HEK293 (cell line): Measurements from ENCODE around the gene UROD.

Source experiments
- CTCF ChIA-PET: fragments of 350-600 bp; formaldehyde crosslinking; extraction: SDS; loops from one replicate; lab custom pipeline; 2021; ENCODE audit warnings: antibody characterized with exemption; lab: Yijun Ruan, JAX
- POLR2A ChIA-PET: fragments of 300-600 bp; formaldehyde crosslinking; extraction: SDS; loops from one replicate; lab custom pipeline; 2020; ENCODE audit warnings: antibody characterized with exemption, inconsistent platforms; lab: Yijun Ruan, JAX
- H3K27ac ChIP-seq: fragments of 200-500 bp; sonication (Bioruptor generic); 2 replicates; pipeline ENCODE4 v1.5.1; 2014; ENCODE audit warnings: low read depth, low read length, control low read depth, inconsistent platforms; ENCODE audit errors: extremely low read depth
- H3K36me3 ChIP-seq, 2 experiments: fragments of 200-500 bp in 1 of 2; sonication (Bioruptor generic) in 1 of 2; 1 replicate in 1 of 2; 2 replicates in 1 of 2; pipeline ENCODE4 v1.5.1; 2014 to 2017; ENCODE audit warnings: inconsistent platforms in 2 of 2, low read length in 2 of 2; ENCODE audit not compliant: control insufficient read depth in 2 of 2, insufficient read depth in 1 of 2
- H3K4me1 ChIP-seq: fragments of 200-500 bp; sonication (Bioruptor generic); 2 replicates; pipeline ENCODE4 v1.5.1; 2014; ENCODE audit warnings: mild to moderate bottlenecking, low read length, inconsistent platforms; ENCODE audit not compliant: control insufficient read depth, insufficient read depth
- H3K4me3 ChIP-seq: 2 replicates; pipeline ENCODE4 v1.5.1; 2011; ENCODE audit warnings: low read depth, mild to moderate bottlenecking, control low read depth, low read length, moderate library complexity
- H3K9me3 ChIP-seq: fragments of 200-500 bp; sonication (Bioruptor generic); 2 replicates; pipeline ENCODE4 v1.5.1; 2014; ENCODE audit warnings: low read depth, low read length, inconsistent platforms; ENCODE audit not compliant: control insufficient read depth, insufficient read depth
- KLF10 ChIP-seq: fragments of 450-650 bp; IDR thresholded peaks from 2 replicates; pipeline ENCODE4 v1.5.1; 2018; ENCODE audit warnings: missing biosample characterization, mild to moderate bottlenecking, missing genetic modification characterization
- KLF7 ChIP-seq: fragments of 450-650 bp; formaldehyde crosslinking; IDR thresholded peaks from 2 replicates; pipeline ENCODE4 v1.5.1; 2016; ENCODE audit warnings: missing biosample characterization, missing genetic modification characterization, borderline replicate concordance
- MEIS1 ChIP-seq: sonication (generic); formaldehyde crosslinking; IDR thresholded peaks from 2 replicates; pipeline ENCODE4 v1.8.1; 2022; ENCODE audit warnings: missing genetic modification reagents, mild to moderate bottlenecking, borderline replicate concordance
- MYNN ChIP-seq: fragments of 450-650 bp; formaldehyde crosslinking; IDR thresholded peaks from 2 replicates; pipeline ENCODE4 v1.5.1; 2016; ENCODE audit warnings: missing biosample characterization, missing genetic modification characterization, borderline replicate concordance
- OVOL3 ChIP-seq: fragments of 450-650 bp; formaldehyde crosslinking; IDR thresholded peaks from 2 replicates; pipeline ENCODE4 v1.5.1; 2016; ENCODE audit warnings: missing biosample characterization, missing genetic modification characterization
- TRIM28 ChIP-seq: IDR thresholded peaks from 2 replicates; pipeline ENCODE4 v1.6.1; 2011; ENCODE audit warnings: low read length, control low read depth, borderline replicate concordance
- ZBTB21 ChIP-seq: fragments of 450-650 bp; formaldehyde crosslinking; IDR thresholded peaks from 2 replicates; pipeline ENCODE4 v1.5.1; 2017; ENCODE audit warnings: missing biosample characterization, missing genetic modification characterization
- ZBTB48 ChIP-seq: fragments of 450-650 bp; formaldehyde crosslinking; IDR thresholded peaks from 2 replicates; pipeline ENCODE4 v1.5.1; 2016; ENCODE audit warnings: missing biosample characterization, missing genetic modification characterization
- ZBTB49 ChIP-seq: fragments of 450-650 bp; formaldehyde crosslinking; IDR thresholded peaks from 2 replicates; pipeline ENCODE4 v1.5.1; 2016; ENCODE audit warnings: missing biosample characterization, missing genetic modification characterization, low read depth
- ZNF10 ChIP-seq: fragments of 450-650 bp; formaldehyde crosslinking; IDR thresholded peaks from 2 replicates; pipeline ENCODE4 v1.5.1; 2017; ENCODE audit warnings: missing biosample characterization, missing genetic modification characterization
- ZNF155 ChIP-seq: fragments of 450-650 bp; formaldehyde crosslinking; IDR thresholded peaks from 2 replicates; pipeline ENCODE4 v1.5.1; 2016; ENCODE audit warnings: missing biosample characterization, missing genetic modification characterization
- ZNF214 ChIP-seq: fragments of 450-650 bp; formaldehyde crosslinking; IDR thresholded peaks from 2 replicates; pipeline ENCODE4 v1.5.1; 2017; ENCODE audit warnings: missing biosample characterization, mild to moderate bottlenecking, missing genetic modification characterization, borderline replicate concordance
- ZNF23 ChIP-seq: fragments of 450-650 bp; formaldehyde crosslinking; IDR thresholded peaks from 2 replicates; pipeline ENCODE4 v1.5.1; 2016; ENCODE audit warnings: missing biosample characterization, missing genetic modification characterization, borderline replicate concordance
- ZNF292 ChIP-seq: fragments of 450-650 bp; formaldehyde crosslinking; IDR thresholded peaks from 2 replicates; pipeline ENCODE4 v1.5.1; 2016; ENCODE audit warnings: low read depth, missing biosample characterization, missing genetic modification characterization, borderline replicate concordance
- ZNF324 ChIP-seq: fragments of 450-650 bp; formaldehyde crosslinking; IDR thresholded peaks from 2 replicates; pipeline ENCODE4 v1.5.1; 2016; ENCODE audit warnings: missing biosample characterization, missing genetic modification characterization
- ZNF350 ChIP-seq: fragments of 450-650 bp; formaldehyde crosslinking; IDR thresholded peaks from 2 replicates; pipeline ENCODE4 v1.5.0; 2017; ENCODE audit warnings: missing biosample characterization, mild to moderate bottlenecking, missing genetic modification characterization
- ZNF362 ChIP-seq: fragments of 450-650 bp; formaldehyde crosslinking; IDR thresholded peaks from 2 replicates; pipeline ENCODE4 v1.5.1; 2016; ENCODE audit warnings: missing biosample characterization, missing genetic modification characterization
- ZNF398 ChIP-seq: fragments of 450-650 bp; formaldehyde crosslinking; IDR thresholded peaks from 2 replicates; pipeline ENCODE4 v1.5.1; 2017; ENCODE audit warnings: missing biosample characterization, missing genetic modification characterization
- ZNF433 ChIP-seq: fragments of 450-650 bp; formaldehyde crosslinking; IDR thresholded peaks from 2 replicates; pipeline ENCODE4 v1.5.1; 2016; ENCODE audit warnings: missing biosample characterization, missing genetic modification characterization, low read depth
- ZNF473 ChIP-seq: fragments of 450-650 bp; formaldehyde crosslinking; IDR thresholded peaks from 2 replicates; pipeline ENCODE4 v1.5.1; 2017; ENCODE audit warnings: missing biosample characterization, missing genetic modification characterization
- ZNF555 ChIP-seq: fragments of 450-650 bp; formaldehyde crosslinking; conservative IDR thresholded peaks from 2 replicates; pipeline ENCODE4 v1.5.1; 2017; ENCODE audit warnings: missing biosample characterization, mild to moderate bottlenecking, missing genetic modification characterization, inconsistent platforms
- ZNF560 ChIP-seq: fragments of 450-650 bp; formaldehyde crosslinking; IDR thresholded peaks from 2 replicates; pipeline ENCODE4 v1.5.1; 2017; ENCODE audit warnings: missing biosample characterization, missing genetic modification characterization, borderline replicate concordance
- ZNF596 ChIP-seq: fragments of 450-650 bp; IDR thresholded peaks from 2 replicates; pipeline ENCODE4 v1.5.0; 2018; ENCODE audit warnings: missing biosample characterization, mild to moderate bottlenecking, missing genetic modification characterization, moderate library complexity
- ZNF658 ChIP-seq: fragments of 450-650 bp; formaldehyde crosslinking; IDR thresholded peaks from 2 replicates; pipeline ENCODE4; 2016; ENCODE audit warnings: missing biosample characterization, missing genetic modification characterization
- ZNF837 ChIP-seq: fragments of 450-650 bp; formaldehyde crosslinking; IDR thresholded peaks from 2 replicates; pipeline ENCODE4 v1.5.1; 2016; ENCODE audit warnings: missing biosample characterization, missing genetic modification characterization
- TF ChIP-seq, protein P1 (sequence below): fragments of 450-650 bp; formaldehyde crosslinking; IDR thresholded peaks from 2 replicates; pipeline ENCODE4 v1.5.1; 2017; ENCODE audit warnings: missing biosample characterization, missing genetic modification characterization
- TF ChIP-seq, protein P2 (sequence below): fragments of 450-650 bp; formaldehyde crosslinking; IDR thresholded peaks from 2 replicates; pipeline ENCODE4 v1.5.1; 2016; ENCODE audit warnings: missing biosample characterization, missing genetic modification characterization

Gene UROD

GRCh38 chr1:45008076-45008475, 4.0 kb upstream of the UROD start:
- POLR2A ChIA-PET: no interaction called here
- Histone ChIP-seq H3K4me1 (no peaks in the 10 kb centered on the region), H3K4me3 (no peak overlapping the region), H3K27ac (no peak overlapping the region), H3K36me3 (peaks cover 0 to 67% of the 10 kb centered on the region in 2 experiments; a peak in 1 of 3 replicates), H3K9me3 (no peaks in the 10 kb centered on the region)
- TF ChIP-seq ZNF473 (tag by site-specific recombination): no peak
- TF ChIP-seq ZNF350: no peak
- no peak for TF ChIP-seq MYNN (tag by site-specific recombination)
- TF ChIP-seq ZNF292 (tag by site-specific recombination): no peak
- no peak for TF ChIP-seq ZNF10 (tag by site-specific recombination)
- TF ChIP-seq ZNF837 (tag by site-specific recombination): no peak
- TF ChIP-seq KLF7 (tag by site-specific recombination): no peak
- no peak for TF ChIP-seq ZBTB49 (tag by site-specific recombination)
- TF ChIP-seq ZNF214 (tag by site-specific recombination): no peak
- no peak for TF ChIP-seq KLF10 (tag by site-specific recombination)
- TF ChIP-seq OVOL3: no peak
- no peak for TF ChIP-seq ZBTB48 (tag by site-specific recombination)
- no peak for TF ChIP-seq MEIS1
- TF ChIP-seq ZNF658 (tag by site-specific recombination): no peak
- no peak for TF ChIP-seq ZNF560 (tag by site-specific recombination)
- no peak for TF ChIP-seq ZNF324
- no peak for TF ChIP-seq ZNF155
- CTCF ChIA-PET: interaction anchor here (0.6 to 1.2 kb wide), 3 partner anchors 233 to 295 kb away, joined by 3 to 4 read pairs (median 3); no protein-coding TSS in a partner anchor

DNA sequence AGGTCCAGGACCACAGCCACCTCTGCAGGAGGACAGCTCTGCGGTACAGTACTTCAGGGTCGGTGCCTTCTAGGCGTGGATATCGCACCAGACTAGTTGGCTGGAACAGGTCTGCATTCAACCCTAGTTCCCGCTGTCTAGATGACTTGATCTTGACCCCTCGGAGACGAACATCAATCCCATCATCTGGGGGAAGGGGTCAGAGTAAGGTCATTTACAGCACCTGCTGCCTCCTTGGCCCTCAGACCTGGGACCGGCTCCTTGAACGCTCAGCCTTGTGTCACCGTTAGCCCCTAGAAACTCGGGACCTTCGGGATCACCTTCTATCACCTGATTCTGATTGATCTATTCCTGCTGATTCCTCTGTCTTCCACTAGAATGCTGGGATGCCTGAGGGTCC, 3.5 kb upstream of the UROD start:
- Histone ChIP-seq H3K9me3 (no peaks in the 10 kb centered on the region), H3K4me3 (no peak overlapping the region), H3K27ac (no peak overlapping the region), H3K36me3 (peaks cover 0 to 67% of the 10 kb centered on the region in 2 experiments; a peak in 1 of 3 replicates), H3K4me1 (no peaks in the 10 kb centered on the region)
- ChIA-PET POLR2A (interaction anchor here (1.0 kb wide), 1 partner anchor 287 kb away, joined by 3 read pairs; no protein-coding TSS in a partner anchor), CTCF (interaction anchor here (0.6 to 1.2 kb wide), 3 partner anchors 221 to 295 kb away, joined by 3 to 5 read pairs (median 4); no protein-coding TSS in a partner anchor)
- TF ChIP-seq ZNF23 (no peak), ZNF362 (tag by site-specific recombination) (no peak), ZBTB21 (tag by site-specific recombination) (no peak), ZNF10 (tag by site-specific recombination) (no peak), ZNF398 (no peak), ZNF433 (tag by site-specific recombination) (no peak), ZNF555 (tag by site-specific recombination) (no peak), TRIM28 (no peak), ZNF596 (tag by site-specific recombination) (no peak)
- TF ChIP-seq, protein P1, sequence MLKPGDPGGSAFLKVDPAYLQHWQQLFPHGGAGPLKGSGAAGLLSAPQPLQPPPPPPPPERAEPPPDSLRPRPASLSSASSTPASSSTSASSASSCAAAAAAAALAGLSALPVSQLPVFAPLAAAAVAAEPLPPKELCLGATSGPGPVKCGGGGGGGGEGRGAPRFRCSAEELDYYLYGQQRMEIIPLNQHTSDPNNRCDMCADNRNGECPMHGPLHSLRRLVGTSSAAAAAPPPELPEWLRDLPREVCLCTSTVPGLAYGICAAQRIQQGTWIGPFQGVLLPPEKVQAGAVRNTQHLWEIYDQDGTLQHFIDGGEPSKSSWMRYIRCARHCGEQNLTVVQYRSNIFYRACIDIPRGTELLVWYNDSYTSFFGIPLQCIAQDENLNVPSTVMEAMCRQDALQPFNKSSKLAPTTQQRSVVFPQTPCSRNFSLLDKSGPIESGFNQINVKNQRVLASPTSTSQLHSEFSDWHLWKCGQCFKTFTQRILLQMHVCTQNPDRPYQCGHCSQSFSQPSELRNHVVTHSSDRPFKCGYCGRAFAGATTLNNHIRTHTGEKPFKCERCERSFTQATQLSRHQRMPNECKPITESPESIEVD (tag by site-specific recombination): no peak
- TF ChIP-seq, protein P2, sequence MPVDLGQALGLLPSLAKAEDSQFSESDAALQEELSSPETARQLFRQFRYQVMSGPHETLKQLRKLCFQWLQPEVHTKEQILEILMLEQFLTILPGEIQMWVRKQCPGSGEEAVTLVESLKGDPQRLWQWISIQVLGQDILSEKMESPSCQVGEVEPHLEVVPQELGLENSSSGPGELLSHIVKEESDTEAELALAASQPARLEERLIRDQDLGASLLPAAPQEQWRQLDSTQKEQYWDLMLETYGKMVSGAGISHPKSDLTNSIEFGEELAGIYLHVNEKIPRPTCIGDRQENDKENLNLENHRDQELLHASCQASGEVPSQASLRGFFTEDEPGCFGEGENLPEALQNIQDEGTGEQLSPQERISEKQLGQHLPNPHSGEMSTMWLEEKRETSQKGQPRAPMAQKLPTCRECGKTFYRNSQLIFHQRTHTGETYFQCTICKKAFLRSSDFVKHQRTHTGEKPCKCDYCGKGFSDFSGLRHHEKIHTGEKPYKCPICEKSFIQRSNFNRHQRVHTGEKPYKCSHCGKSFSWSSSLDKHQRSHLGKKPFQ (tag by site-specific recombination): no peak
